ENCODE results near the gene FAM184A. TPM values are rescaled to one million over a fixed set of nuclear protein-coding genes. Genes with fewer than 3 reads are reported as not detected.
A peak's percentile ranks its signal among the peaks of the same experiment; 100 is the strongest.

The FAM184A gene
- total RNA-seq: 10 to 100 TPM in 1 of 4 donors, 1 to 10 TPM in 3; 3.0 to 14.3 (median 6.3) TPM

DNA sequence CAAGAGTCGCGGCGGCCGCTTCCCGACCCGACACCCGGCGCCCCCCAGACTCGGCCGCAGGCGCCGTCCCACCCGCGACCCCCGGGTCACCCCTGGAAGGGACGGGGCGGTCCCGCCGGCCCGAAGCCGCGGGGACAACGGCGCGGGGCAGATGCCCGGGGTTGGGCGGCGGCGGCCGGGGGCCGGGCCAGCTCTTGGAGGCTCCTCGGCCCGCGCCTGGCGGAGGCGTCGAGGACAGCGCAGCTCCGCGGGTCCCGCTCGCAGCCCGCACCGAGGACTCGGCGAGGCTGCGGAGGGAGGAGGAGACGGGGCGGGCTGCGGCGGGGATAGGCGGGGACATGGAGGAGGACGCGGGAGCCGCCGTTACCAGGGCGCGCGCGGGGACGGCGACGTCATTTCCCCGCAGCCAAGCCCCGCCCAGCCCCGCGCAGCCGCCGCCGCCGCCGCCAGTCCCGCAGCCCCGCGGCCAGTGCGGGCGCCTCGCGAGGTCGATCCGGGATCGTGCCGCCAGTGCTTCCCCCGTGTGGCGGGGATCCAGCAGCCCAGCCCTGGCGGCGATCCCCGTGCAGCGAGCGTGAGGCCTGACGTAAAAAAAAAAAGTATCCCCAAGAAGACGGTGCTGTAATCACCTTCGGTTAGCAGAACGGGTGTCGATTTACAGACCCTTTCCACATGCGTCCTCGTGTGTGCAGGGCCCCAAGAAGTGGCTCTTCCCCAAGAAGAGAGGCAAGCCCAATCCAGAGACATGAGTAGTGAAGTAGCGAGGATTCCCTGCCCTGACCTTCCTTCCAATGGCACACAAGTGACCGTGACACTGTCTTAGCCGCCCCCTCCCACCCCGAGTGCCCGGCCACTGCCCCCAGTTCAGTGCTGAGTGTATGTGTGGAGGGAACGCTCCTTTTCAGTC lies at the start of gene FAM184A:
FAM184A (minus strand) TSS at position 289 of the 907 bp plus-strand sequence. CDS start 365 bp downstream, outside the sequence.
- ATAC-seq (ENCODE audit: low FRiP score) (peak; percentile 87), DNase-seq (ENCODE audit: low spot score) (peak; percentile 28)
- TF ChIP-seq, protein P1, sequence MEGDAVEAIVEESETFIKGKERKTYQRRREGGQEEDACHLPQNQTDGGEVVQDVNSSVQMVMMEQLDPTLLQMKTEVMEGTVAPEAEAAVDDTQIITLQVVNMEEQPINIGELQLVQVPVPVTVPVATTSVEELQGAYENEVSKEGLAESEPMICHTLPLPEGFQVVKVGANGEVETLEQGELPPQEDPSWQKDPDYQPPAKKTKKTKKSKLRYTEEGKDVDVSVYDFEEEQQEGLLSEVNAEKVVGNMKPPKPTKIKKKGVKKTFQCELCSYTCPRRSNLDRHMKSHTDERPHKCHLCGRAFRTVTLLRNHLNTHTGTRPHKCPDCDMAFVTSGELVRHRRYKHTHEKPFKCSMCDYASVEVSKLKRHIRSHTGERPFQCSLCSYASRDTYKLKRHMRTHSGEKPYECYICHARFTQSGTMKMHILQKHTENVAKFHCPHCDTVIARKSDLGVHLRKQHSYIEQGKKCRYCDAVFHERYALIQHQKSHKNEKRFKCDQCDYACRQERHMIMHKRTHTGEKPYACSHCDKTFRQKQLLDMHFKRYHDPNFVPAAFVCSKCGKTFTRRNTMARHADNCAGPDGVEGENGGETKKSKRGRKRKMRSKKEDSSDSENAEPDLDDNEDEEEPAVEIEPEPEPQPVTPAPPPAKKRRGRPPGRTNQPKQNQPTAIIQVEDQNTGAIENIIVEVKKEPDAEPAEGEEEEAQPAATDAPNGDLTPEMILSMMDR (IDR thresholded peaks at IDR 0.05): no peak

DNA sequence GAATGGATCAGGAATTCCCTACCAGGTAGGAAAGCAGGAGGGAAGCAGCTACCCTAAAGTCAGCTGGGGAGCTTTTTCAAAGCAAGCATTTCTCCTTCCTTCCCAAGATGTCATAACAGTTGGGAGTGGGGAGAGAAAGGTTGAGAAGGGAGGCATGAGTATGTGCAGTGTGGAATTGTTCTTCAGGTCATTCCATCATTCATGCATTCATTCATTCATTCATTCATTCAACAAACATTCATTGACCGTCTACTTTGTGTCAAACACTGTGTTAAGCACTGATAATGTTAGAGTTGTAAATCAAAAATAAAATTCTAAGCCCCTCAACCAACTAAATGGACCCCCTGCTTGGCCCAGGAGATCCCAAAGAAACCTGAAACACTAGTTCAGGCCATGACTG lies 49.2 kb upstream of the FAM184A start:
- no peak for DNase-seq (ENCODE audit: low spot score)
- ATAC-seq (ENCODE audit: low FRiP score): no peak
- TF ChIP-seq, protein P1 (IDR thresholded peaks at IDR 0.05): no peak

GRCh38 chr6:119126826-119127225 lies 48.4 kb upstream of the FAM184A start:
- TF ChIP-seq, protein P1 (IDR thresholded peaks at IDR 0.05): no peak
- ATAC-seq (ENCODE audit: low FRiP score): no peak
- no peak for DNase-seq (ENCODE audit: low spot score)

DNA sequence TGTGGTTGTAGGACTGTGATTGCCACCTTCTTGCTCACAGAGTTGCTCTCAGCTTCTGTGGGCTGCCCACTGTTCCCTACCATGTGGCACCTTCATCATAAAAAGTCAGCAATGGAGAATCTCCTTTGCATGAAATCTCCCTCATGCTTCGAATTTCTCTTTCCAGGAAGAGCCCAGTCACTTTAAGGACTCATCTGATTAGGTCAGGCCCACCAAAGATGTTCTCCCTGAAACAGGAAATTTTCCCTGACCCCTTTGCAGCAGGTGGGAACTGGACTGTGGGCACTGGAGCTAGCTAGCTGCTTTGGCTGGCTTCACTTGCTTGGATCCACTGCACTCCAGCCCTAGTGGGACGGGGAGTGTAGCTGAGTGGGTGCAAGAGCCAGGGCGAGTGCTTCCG lies 47.7 kb upstream of the FAM184A start:
- TF ChIP-seq, protein P1 (IDR thresholded peaks at IDR 0.05): no peak
- ATAC-seq (ENCODE audit: low FRiP score) (no peak), DNase-seq (ENCODE audit: low spot score) (no peak)

DNA sequence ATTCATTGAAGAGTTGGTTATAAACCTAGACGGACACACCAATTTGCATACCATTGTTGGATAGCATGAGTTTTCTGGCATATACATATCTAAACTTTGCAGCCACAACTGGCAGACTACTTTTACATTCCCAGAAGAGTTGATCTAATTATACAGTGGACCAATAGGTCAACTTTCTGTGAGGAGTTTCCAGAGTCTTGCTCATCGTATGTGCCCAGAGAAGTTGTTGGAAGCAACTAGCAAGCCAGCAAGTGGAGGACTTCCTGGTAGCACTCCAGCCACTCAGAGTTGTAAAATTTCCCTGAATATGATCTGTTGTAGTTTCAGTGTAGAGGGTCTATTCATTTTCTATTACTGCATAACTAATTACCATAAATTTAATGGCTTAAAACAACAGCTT lies 47.1 kb upstream of the FAM184A start:
- TF ChIP-seq, protein P1 (IDR thresholded peaks at IDR 0.05): no peak
- DNase-seq (ENCODE audit: low spot score): no peak

DNA sequence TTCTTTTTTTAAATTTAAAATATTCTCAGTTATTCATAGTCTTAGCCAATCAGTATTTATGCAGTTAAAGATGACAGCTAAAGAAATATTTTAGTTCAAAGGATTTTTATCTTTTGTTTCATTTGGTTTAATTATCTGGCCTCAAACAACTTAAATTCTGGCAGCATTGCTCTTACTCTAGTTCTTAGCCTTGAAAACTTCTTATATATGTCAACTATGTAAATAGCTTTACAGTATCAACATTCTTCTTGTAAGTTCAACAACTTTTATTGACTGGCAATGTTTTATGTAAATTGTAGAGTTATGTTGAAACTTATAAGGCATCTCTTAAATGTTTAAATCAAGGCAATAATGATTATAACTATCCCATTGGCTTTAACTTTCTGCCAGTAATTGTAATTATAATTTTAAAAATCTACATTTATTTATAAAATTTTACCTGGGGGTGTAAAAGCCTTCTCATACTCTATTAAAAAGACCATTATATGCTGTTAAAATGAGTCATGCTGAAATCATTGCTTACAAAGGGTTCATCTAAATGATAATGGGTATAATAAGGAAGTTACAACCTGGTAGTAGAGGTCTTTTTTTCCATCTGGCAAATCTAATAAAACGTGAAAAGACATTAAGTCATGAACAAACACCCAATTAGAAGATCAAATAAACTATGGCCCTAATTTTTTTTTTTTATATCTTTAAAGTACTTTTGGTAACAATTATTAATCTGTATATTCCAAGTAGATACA lies 45.8 kb upstream of the FAM184A start:
- TF ChIP-seq, protein P1 (IDR thresholded peaks at IDR 0.05): no peak
- no peak for ATAC-seq (ENCODE audit: low FRiP score)
- no peak for DNase-seq (ENCODE audit: low spot score)

More for the DNA sequence above, 47.1 kb upstream of the FAM184A start:
- no peak for ATAC-seq (ENCODE audit: low FRiP score)
